Amygdala (tissue), 56 donors: ENCODE results near the gene FNDC11.
"Not testable (repeated sequence)": the region's sequence is repeated elsewhere in the genome, so short reads cannot be mapped to it uniquely, and the experiment has no call there.

Source experiments
- DNase-seq, 56 donors: peaks; one replicate each; lab custom pipeline; 2025; lab: John Stamatoyannopoulos, UW

FNDC11 gene, protein sequence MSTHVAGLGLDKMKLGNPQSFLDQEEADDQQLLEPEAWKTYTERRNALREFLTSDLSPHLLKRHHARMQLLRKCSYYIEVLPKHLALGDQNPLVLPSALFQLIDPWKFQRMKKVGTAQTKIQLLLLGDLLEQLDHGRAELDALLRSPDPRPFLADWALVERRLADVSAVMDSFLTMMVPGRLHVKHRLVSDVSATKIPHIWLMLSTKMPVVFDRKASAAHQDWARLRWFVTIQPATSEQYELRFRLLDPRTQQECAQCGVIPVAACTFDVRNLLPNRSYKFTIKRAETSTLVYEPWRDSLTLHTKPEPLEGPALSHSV

DNA sequence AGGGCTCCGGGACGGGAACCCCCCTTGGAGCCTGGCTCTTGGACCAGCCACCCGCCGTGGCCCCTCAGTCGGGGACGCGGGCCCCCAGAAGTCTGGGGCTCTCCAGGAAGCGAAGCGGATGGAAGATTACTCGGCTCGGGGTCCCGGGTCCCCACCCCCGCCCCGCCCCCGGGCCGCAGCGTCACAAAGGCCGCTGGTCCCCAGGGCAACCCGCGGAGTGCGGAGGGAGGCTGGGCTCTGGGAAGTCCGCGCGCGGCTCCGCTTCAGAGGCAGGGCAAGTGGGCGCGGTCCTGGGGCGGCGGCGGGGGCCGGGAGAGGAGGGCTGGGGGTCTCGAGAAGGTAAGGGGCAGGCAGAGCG, at the start of gene FNDC11:
FNDC11 (plus strand) TSS at position 227 of the 358 bp plus-strand sequence. CDS start 1,505 bp downstream, outside the sequence.
- DNase-seq = peak in 1 of 56 donors; percentile 10

DNA sequence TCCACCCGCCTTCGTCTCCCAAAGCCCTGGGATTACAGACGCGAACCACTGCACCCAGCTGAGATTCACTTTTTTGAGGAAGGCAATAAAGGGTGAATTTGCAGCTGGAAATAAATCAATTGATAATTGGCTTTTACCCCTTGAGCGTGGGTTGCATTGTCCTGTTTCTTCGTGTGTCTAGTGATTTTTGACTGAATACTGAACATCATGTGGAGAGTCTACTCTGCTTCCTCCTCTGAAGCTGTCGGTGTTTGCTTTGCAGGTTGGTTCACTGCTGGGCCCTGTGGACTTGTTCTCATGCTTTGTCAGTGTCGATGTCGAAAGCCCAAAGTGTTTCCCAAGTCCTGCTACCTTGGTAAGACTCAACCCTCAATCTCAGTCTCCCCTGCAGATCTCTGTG, 49.3 kb upstream of the FNDC11 start:
- DNase-seq = no peak

DNA sequence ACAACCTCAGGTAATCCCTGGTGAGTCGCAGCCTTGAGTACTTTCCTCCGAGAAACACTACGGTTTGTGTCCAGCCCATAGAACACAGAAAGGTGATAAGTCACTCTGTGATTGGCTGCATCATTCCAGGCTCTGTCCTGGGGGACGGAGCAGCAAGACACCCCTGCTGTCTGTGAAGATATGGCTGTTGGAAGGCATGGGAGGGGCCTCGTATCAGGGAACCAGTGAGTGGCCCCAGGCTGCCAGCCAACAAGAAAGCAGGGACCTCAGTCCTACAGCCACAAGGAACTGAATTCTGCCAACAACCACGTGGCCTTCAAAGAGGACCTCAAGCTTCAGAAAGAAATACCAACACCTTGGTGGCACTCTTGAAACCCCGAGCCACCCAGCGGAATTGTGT, 48.7 kb upstream of the FNDC11 start:
- no peak for DNase-seq

DNA sequence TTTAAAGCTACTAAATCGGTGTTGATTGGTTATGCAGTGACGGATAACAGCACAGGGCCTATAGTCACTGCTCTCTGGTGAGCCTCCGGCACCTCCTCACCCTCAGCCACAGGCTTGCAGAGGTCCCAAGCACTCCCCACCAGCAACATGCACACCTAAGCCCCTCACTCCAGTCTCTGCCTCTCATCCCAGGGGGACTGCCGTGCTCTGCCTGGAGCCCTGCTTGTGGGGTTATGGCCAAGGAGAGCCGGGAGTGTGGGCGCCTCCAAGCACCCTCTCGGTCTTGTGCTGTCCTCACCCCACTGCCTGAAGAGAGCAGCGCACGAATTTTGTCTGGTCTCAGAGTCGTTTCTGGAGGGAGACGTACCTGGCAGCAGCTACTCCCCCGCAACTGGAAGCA, 48.2 kb upstream of the FNDC11 start:
- no peak for DNase-seq

DNA sequence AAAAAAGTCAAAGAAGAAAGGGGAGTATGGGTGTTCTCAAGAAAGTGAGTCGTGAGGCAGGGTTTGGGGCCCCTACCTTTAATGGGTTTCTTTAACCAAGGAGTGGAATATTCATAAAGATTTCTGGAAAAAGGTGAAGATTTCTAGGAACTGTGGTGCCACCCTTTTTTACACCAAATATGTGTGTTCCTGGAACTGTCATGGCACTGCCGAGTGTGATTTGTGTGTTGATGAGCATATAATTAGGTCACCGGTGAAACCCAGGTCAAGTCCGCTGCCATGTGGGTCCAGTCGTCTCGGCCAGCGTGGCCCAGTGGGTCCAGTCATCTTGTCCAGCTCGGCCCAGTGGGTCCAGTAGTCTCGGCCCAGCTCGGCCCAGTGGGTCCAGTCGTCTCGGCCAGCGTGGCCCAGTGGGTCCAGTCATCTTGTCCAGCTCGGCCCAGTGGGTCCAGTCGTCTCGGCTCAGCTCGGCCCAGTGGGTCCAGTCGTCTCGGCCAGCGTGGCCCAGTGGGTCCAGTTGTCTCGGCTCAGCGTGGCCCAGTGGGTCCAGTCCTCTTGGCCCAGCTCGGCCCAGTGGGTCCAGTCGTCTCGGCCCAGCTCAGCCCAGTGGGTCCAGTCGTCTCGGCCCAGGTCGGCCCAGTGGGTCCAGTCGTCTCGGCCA, 46.7 kb upstream of the FNDC11 start:
- DNase-seq = no peak

DNA sequence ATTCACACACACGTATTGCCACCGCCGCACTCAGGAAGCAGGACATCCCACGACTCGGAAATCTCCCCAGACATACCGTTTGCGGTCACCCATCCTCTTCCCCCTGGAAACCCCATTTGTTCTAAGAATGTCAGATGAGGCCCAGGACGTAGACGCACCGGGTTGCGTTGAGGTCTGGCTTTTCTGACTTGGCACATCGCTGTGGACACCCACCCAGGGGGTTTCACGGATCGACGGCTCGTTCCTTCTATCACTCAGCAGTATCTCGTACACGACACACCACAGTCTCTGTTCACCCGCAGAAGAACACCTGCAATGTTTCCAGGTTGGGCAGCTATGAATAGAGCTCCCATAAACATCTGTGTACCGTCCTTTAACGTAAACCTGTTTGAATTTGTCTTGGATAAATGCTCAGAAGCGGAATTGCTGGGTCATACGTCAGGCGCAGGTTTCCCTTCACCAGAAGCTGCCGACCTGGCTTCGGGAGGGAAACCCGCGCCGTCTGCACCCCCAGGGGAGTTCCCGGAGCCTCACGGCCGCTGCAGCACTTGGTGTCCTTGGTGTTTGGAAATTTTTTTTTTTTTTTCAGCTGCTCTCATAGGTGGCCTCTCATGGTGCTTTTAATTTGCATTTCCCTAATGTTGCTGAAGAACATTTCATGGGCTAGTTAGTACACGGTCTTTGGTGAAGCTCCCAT, 45.7 kb upstream of the FNDC11 start:
- DNase-seq = no peak

DNA sequence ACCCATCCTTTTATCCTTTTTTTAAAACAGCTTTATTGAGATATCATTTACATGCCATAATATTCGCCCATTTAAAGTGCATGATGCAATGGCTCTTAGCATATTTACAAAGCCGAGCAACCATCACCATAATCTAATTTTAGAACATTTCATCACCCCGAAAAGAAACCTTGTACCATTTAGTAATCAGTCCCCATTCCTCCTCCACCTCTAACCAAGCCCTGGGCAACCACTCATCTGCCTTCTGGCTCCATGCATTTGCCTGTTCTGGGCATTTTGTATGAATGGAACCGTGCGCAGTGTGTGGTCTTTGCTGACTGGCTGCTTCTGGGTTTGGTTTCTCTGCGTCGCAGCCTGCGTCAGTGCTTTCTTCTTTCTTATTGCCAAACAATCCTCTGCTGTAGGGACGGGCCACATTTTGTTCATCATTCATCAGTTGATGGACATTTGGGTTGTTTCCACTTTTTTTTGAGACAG, 44.8 kb upstream of the FNDC11 start:
- DNase-seq = no peak

DNA sequence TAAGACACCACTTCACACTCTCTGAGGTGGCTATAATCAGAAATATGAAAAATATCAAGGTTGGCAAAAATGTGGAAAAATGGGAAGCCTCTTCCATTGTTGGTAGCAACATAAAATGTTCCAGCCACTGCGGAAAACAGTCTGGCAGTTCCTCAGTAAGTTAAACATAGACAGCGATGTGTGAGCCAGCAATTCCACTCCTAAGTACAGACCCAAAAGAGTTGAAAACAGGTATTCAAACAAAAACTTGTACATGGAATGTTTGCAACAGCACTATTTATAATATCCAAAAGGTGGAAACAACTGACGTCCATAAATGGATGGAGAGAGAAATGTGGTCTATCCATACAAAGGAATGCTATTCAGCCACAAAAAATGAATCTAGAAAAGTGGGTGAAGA, 40.8 kb upstream of the FNDC11 start:
- no peak for DNase-seq

DNA sequence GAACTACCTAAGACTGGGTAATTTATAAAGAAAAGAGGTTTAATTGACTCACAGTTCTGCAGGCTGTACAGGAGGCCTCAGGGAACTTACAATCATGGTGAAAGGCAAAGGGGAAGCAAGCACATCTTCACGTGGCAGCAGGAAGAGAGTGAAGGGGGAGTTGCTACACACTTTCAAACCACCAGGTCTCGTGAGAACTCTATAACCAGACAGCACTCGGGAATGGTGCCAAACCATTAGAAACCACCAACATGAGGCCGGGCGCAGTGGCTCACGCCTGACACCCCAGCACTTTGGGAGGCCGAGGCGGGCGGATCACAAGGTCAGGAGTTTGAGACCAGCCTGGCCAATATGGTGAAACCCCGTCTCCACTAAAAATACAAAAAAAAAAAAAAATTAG, 39.4 kb upstream of the FNDC11 start:
- not testable (repeated sequence) for DNase-seq

DNA sequence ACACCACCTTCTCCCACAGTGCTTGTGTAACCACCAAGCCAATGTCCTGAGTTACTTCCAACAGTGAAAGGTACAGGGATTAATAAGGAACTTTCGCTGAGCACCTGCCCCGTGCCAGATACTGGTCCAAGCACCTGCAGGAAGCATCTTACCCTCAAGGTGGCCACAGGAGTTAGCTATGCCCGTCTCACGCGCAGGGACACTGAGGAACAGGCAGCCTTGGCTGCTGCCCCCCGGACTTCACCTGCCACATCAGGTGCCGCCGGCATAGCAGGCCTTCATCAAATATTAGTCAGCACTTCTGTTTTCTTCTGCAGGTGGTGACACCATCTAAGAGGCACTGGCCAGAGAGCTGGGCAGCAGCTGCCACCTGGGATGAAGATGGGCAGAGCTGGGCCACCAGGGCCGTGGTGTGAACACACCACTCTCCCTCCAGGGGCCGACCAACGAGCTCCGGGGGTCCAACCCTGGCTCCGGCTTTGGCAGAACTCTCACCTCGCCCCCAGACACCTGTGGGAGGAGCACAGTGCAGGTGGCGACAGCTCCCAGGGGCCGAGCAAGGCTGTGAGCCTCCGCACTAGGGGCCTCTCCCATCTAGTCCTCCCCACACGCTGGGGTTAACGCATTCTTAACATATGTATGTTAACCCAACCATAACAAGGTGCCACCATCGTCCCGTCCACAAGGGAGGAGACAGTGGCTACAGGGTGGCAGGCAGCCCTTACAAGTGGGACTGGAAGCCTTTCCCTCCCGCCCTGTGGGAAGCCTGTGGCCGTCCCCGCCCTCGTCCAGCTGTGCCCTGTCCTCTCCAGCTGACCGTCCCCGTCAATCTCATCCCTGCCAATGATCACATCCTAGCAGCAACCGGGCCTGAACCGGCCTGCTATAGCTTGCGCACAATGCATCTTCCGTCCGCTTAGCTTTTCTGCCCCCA, 36.3 kb upstream of the FNDC11 start:
- DNase-seq = peak in 1 of 56 donors; percentile 29

DNA sequence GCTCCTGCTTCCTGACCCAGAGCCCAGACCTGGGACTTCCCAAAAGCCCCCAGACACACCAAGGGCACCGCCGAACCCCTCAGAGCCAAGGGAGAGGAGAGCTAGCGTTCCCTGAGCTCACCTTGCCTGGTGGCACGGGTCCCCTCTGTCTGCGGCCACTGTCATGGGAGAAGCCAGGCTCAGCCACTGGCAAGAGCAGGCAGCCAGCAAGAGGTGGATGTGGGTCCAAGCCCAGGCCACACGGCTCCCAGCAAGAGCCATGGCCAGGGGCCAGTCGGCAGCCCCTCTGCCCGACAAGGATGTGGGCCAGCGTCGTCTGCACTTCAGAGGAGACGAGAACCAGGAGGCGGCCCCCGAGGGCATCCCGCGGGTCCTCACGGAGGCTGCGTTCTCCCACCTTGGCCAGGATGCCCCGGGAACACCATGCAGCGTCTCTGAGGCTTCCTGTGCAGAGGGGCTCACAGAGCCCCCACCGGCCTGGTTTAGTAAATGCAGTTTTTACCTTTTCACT, 35.6 kb upstream of the FNDC11 start:
- DNase-seq = no peak

DNA sequence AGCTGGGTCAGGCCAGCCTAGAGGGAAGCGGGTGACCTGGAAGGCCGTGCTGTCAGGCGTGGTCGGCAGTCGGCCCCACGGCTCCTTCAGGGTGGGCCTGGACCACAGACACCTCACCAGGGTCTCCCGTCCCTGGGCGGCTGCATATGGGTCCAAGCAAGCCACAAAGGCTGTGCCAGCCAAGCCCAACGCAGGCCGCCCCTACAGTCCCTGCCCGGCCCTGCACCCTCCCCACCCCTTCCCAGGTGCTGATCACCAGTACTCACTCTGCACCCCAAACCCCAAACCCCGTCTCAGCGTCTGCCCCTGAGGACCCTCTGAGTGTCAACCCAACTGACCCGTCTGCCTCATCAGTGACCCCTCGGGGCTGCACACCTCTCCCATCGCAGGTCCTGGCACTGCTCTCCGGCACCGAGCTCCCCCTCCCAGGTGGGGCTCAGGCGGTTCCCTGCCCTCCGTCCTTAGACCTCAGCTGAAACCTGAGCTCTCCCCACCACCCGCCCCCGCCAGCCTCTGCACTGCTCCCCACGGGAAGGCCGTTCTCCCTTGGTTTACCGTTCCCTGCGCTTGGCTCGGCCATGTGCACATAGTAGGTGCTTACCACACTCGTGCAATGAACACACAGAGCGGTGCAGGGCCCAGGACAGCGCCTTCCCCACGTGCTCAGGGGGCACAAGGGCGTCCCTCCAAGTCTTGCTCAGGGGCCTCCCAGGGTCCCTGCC, 34.9 kb upstream of the FNDC11 start:
- no peak for DNase-seq

DNA sequence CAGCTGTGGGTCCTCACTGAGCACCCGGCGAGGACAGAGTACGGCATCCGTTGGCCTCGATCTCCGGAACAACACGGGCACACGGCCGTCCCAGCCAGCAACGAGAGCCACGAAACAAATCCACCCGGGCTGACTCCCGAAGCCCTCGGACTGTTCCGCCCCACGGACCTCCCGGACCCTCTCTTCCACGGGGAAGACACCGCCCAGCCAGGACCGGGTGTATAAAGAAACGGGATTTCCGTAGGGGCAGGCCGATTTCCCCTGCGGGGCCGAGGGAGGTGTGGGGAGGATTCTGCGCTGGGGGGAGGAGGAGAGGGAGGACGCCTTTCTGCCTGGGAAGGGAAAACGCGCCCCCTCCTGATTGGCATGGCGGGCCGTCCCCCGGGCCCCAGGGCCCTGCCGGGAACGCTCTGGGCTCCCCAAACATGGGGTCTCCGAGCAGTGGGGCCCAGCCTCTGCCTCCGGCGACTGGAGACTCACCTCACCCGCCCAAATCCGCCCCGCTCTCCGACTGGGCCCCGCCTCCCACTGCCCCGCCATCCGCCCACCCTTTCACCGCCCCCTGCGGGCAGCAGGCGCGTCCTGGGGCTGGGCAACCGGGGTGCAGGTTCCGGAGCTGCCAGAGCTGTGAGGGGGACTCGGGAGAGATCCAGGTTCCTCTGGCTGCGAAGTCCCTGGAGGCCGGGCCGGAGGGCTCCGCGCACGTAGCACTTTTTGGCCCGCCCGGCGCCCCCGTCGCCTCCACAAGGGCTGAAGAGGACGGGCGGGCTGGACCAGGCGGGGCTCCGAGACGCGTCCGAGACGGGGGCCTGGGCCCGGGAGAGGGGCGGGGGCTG, 34.1 kb upstream of the FNDC11 start:
- DNase-seq = peak in 17 of 56 donors; percentile 51 to 85 (median 62)

DNA sequence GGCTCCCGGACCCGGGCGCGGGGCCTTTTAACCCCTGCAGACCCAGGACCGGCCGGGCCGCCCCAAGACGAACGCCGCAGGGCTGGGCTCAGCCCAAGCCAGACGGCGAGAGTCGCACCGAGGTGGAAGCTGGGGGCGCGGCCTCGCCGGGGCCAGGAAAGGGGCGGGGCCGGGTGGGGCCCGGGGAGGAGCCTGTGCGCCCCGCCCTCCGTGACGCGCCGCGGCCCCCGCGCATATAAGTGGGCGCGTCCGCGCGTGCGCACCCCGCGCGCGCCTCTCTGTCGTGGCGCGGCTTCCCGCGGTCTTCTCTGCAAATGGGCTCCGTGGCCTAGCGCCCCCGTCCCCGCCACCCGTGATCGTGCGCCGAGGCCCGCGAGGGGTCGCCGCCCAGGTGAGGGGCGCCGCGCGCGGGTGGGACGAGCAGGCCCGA, 33.4 kb upstream of the FNDC11 start, which contains the start of gene PPDPF:
PPDPF (plus strand) TSS at position 262 of the 430 bp plus-strand sequence. CDS start 544 bp downstream, outside the sequence.
- peak in 51 of 56 donors; percentile 21 to 95 (median 72) for DNase-seq

DNA sequence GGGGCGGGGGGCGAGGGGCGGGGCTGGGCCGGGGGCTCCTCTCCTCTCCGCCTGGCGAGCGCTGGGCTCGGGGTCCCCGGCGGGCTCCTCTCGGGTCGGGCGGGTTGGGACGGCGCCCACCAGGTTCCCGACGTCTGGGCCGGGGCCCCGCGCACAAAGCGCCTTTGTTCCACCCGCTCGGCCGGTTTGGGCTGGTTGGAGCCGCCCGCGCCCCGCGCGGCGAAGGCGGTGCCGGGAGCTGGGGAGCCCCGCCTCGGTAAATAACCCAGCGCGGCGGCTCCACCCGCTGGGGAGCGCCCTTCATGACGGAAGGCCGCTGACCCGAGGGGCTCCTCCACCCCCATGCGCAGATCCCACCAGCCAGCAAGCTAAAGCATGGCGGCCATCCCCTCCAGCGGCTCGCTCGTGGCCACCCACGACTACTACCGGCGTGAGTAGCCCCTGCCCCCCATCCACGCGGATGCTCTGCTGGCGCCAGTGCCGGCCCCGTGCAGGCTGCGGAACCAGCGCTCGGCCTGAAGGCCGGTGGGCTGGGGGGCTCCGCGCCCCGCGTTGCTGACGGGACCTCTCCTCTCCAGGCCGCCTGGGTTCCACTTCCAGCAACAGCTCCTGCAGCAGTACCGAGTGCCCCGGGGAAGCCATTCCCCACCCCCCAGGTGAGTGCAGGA, 32.9 kb upstream of the FNDC11 start:
- peak in 49 of 56 donors; percentile 30 to 92 (median 65) for DNase-seq

DNA sequence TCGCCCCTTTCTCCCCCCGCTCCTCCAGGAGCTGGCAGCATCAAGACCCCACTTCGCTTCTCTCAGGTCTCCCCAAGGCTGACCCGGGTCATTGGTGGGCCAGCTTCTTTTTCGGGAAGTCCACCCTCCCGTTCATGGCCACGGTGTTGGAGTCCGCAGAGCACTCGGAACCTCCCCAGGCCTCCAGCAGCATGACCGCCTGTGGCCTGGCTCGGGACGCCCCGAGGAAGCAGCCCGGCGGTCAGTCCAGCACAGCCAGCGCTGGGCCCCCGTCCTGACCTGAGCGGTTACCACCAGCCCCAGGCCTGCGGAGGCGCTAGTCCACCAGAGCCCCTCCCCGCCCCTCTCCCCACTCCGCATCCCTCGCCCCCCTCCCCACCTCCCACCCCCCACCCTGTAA, 32.4 kb upstream of the FNDC11 start:
- DNase-seq = no peak

DNA sequence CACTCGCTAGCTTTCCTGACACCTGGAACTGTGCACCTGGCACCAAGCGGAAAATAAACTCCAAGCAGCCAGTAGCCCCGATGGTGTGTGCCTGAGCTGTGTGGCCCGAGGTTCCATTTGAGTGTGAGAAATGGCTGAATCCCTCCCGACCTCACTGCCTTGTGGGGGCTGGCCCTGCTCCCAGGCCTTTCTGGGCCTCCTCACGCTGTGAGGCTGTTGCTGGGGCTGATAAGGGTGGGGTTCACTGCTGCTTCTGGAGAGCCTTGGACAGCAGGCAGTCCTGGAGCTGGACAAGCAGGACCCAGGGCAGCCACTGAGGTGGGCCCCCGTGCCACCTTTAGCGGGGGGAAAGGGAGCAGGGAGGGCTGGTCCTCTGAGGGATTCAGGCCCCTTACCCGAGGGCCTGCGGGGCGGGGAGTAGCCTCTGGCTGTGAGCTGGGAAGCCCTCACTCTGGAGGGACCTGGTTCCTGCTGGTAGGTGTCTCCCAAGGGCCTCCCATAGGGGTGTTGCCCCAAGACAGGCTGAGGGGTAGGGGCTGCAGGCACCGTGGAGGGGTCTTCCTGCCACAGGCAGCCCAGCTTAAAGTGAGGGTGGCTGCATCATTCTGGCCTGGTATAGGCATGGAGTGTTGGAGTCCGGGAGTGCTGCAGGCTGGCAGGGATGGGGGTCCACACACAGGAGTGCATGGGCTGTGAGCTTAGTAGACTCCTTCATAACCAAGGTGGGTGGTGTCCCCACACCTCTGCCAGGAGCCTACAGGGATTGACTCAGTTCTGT, 31.7 kb upstream of the FNDC11 start:
- no peak for DNase-seq
